ENCODE data around the gene GRB2. TPM values are rescaled to one million over a fixed set of nuclear protein-coding genes. Genes with fewer than 3 reads are reported as not detected.

Gene GRB2
- total and polyA plus RNA-seq, 2 of the 8 experiments (the other 6 are each of a cell fraction or from before 2014, with no cell fraction given): 44.2 to 101 TPM

DNA sequence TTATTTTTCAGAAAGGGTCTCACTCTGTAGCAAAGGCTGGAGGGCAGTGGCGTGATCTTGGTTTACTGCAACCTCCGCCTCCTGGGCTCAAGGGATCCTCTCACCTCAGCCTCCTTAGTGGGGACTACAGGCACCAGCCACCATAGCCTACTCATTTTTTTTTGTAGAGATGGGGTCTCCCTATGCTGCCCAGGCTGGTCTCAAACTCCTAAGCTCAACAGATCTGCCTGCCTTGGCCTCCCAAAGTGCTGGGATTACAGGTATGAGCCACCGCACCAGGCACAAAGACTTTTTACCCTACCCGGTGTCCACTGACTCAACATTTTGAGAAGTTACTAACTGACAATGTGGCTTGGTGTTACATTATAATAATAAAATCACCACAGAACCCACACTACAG lies 7.2 kb downstream of the GRB2 start (continued):
- TF ChIP-seq TAF1 (IDR thresholded peaks at IDR 0.05; ENCODE audit: low read depth, low read length): no peak

Measured in H1 (cell line).